Gastroesophageal sphincter (tissue), 4 donors: ENCODE results near the gene KANSL1L. TPM values are rescaled to one million over a fixed set of nuclear protein-coding genes. Genes with fewer than 3 reads are reported as not detected.

Experiments used
- ATAC-seq: fragments of 150-250 bp; one replicate; pipeline ENCODE4 v1.9.1; 2016; ENCODE audit warnings: mild to moderate bottlenecking, moderate library complexity
- H3K27ac ChIP-seq, 4 donors: fragments of 200-600 bp; sonication (generic) in 3 of 4; 1 replicate in 3 of 4; 2 replicates in 1 of 4; pipeline ENCODE4 v1.5.1; 2016 to 2019
- H3K27me3 ChIP-seq: fragments of 200-600 bp; sonication (generic); one replicate; pipeline ENCODE4 v1.5.1; 2019
- H3K36me3 ChIP-seq, 2 donors: fragments of 200-600 bp; sonication (generic); one replicate each; pipeline ENCODE4 v1.5.1; 2019; ENCODE audit warnings: control low read depth in 1 of 2
- H3K4me1 ChIP-seq, 3 donors: fragments of 200-600 bp; sonication (generic); 1 replicate in 2 of 3; 2 replicates in 1 of 3; pipeline ENCODE4 v1.5.1; 2016 to 2019; ENCODE audit warnings: control low read depth in 2 of 3
- H3K4me3 ChIP-seq, 2 donors: fragments of 200-600 bp; sonication (generic); one replicate each; pipeline ENCODE4 v1.5.1; 2019; ENCODE audit warnings: mild to moderate bottlenecking in 1 of 2, moderate library complexity in 1 of 2
- H3K9me3 ChIP-seq, 3 donors: fragments of 200-600 bp; sonication (generic); one replicate each; pipeline ENCODE4 v1.5.1; 2017 to 2019; ENCODE audit warnings: control low read depth in 2 of 3
- EP300 ChIP-seq: sonication (generic); formaldehyde crosslinking; IDR thresholded peaks from one replicate; pipeline ENCODE4 v1.6.1; 2017; ENCODE audit warnings: antibody characterized with exemption, mild to moderate bottlenecking
- POLR2A ChIP-seq, 2 donors: fragments of 450-650 bp; IDR thresholded peaks; one replicate each; pipeline ENCODE4 v1.6.1; 2017; ENCODE audit warnings: antibody characterized with exemption in 2 of 2, mild to moderate bottlenecking in 2 of 2, moderate library complexity in 1 of 2
- POLR2AphosphoS5 ChIP-seq: sonication (generic); formaldehyde crosslinking; IDR thresholded peaks from one replicate; pipeline ENCODE4 v1.6.1; 2017; ENCODE audit warnings: antibody characterized with exemption
- WGBS, 2 donors: methylation state at CpG; one replicate each; pipeline ENCODE4 v1.1.5; 2018; ENCODE audit warnings: low coverage in 1 of 2; 5-methylcytosine and 5-hydroxymethylcytosine counted together
- total RNA-seq, 4 donors: library from RNA; depleted of rRNA; stranded (reverse); fragments of >200 nt; gene quantifications; one replicate each; pipeline ENCODE4 v1.1.0, GENCODE V29; 2016
- TF ChIP-seq, protein P1 (sequence below), 4 experiments: fragments of 200-600 bp in 2 of 4; fragments of 450-650 bp in 2 of 4; sonication (generic) in 1 of 4; IDR thresholded peaks; one replicate each; pipeline ENCODE4 v1.5.1; 2017 to 2019; ENCODE audit warnings: antibody characterized with exemption in 4 of 4, mild to moderate bottlenecking in 2 of 4, moderate library complexity in 2 of 4

The KANSL1L gene, protein sequence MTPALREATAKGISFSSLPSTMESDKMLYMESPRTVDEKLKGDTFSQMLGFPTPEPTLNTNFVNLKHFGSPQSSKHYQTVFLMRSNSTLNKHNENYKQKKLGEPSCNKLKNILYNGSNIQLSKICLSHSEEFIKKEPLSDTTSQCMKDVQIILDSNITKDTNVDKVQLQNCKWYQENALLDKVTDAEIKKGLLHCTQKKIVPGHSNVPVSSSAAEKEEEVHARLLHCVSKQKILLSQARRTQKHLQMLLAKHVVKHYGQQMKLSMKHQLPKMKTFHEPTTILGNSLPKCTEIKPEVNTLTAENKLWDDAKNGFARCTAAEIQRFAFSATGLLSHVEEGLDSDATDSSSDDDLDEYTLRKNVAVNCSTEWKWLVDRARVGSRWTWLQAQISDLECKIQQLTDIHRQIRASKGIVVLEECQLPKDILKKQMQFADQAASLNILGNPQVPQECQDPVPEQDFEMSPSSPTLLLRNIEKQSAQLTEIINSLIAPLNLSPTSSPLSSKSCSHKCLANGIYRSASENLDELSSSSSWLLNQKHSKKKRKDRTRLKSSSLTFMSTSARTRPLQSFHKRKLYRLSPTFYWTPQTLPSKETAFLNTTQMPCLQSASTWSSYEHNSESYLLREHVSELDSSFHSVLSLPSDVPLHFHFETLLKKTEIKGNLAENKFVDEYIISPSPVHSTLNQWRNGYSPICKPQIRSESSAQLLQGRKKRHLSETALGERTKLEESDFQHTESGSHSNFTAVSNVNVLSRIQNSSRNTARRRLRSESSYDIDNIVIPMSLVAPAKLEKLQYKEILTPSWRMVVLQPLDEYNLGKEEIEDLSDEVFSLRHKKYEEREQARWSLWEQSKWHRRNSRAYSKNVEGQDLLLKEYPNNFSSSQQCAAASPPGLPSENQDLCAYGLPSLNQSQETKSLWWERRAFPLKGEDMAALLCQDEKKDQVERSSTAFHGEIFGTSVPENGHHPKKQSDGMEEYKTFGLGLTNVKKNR
- 10 to 100 TPM; 24.2 to 54.6 (median 37.9) TPM for total RNA-seq

DNA sequence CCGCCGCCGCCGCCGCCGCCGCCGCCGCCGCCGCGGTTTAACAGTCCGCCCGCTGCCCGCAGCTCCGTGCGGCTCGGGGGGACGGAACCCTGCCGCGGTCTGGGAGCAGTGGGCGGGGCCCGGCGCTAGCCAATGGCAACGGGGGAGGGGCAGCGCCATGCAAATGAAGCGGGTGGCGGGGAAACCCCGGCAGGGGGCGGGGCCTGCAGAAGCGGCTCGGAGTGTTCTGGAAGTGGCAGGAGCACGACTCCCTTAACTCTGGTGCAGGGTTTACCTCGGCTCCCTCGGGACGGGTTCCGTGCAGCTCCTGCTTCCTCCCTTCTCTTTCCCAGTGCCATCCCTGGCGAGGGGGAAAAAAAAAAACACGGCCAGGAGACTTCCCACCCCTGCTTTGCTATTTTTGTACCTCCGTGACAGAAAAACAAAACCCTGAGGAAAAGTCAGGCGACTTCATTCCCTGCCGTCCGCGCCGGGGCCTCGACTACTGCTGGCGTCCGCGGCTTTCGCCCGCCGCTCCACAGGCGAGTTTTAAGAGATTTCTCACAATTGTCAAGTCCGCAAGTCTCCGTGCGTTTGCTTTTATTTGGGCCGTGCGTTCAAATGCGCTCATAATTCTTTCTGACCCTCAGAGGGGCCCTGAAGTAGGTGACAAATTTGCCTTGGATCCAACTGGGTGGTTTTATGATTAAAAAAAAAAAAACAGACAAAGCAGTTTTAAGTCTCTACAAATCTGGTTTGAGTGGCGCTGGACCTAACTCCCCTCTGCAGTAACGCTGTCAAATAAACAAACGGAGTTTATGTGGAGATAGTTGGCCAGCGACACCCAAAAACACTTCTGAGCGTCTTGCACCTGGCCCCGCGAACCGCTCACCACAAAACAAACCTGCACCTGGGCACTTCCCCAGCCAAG is at the start of gene KANSL1L:
Gene KANSL1L (minus strand): TSS at position 101 of the 910 bp plus-strand sequence. CDS start 16,827 bp downstream, outside the sequence.
- H3K27me3 ChIP-seq = no peaks in the 10 kb centered on the region
- peak within 1 kb of the TSS; percentile 46 to 87 for H3K4me3 ChIP-seq
- peak; percentile 93 for ATAC-seq
- no peak for TF ChIP-seq EP300
- TF ChIP-seq POLR2AphosphoS5 = peak; percentile 97
- TF ChIP-seq, protein P1, sequence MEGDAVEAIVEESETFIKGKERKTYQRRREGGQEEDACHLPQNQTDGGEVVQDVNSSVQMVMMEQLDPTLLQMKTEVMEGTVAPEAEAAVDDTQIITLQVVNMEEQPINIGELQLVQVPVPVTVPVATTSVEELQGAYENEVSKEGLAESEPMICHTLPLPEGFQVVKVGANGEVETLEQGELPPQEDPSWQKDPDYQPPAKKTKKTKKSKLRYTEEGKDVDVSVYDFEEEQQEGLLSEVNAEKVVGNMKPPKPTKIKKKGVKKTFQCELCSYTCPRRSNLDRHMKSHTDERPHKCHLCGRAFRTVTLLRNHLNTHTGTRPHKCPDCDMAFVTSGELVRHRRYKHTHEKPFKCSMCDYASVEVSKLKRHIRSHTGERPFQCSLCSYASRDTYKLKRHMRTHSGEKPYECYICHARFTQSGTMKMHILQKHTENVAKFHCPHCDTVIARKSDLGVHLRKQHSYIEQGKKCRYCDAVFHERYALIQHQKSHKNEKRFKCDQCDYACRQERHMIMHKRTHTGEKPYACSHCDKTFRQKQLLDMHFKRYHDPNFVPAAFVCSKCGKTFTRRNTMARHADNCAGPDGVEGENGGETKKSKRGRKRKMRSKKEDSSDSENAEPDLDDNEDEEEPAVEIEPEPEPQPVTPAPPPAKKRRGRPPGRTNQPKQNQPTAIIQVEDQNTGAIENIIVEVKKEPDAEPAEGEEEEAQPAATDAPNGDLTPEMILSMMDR (IDR thresholded peaks at IDR 0.05) = no peak
- peak; percentile 76 to 87 for TF ChIP-seq POLR2A (IDR thresholded peaks at IDR 0.05)
- WGBS, 2 donors = 2% methylated on average over 7 to 25 of the region's 67 CpGs
- peaks cover 7 to 40% (median 7%) of the 10 kb centered on the region in 3 donors for H3K4me1 ChIP-seq
- no peaks in the 10 kb centered on the region for H3K9me3 ChIP-seq
- H3K27ac ChIP-seq = peak within 1 kb of the TSS; percentile 87 to 100 (median 100)
- no peaks in the 10 kb centered on the region for H3K36me3 ChIP-seq

DNA sequence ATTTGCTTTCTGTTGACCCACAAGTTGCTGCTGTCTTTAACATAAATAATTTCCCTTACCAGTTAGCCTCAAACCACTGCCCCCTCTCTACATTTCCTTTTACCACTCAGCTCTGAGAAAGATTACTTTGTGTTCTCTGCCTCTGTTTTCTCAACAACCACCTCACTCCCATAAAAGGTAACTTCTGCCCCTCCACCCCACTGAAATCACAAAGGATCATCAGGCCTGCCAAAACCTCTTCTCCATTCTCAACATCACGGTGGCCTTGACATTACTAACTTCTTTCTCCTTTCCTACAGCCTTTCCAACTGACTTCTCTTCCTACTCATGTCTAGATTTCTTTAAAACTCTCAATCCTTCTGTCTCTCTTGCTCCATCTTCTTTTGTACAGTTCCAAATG is 43.9 kb upstream of the KANSL1L start:
- no peak for ATAC-seq
- no peaks in the 10 kb centered on the region for H3K4me1 ChIP-seq
- H3K27me3 ChIP-seq = no peaks in the 10 kb centered on the region
- H3K4me3 ChIP-seq = no peak overlapping the region
- 36 to 67% methylated on average over 1 of the region's 1 CpG for WGBS, 2 donors
- H3K27ac ChIP-seq = no peak overlapping the region
- H3K9me3 ChIP-seq = no peaks in the 10 kb centered on the region
- H3K36me3 ChIP-seq = no peaks in the 10 kb centered on the region
- TF ChIP-seq, protein P1 (IDR thresholded peaks at IDR 0.05) = no peak
- TF ChIP-seq POLR2A (IDR thresholded peaks at IDR 0.05) = no peak
- no peak for TF ChIP-seq POLR2AphosphoS5
- no peak for TF ChIP-seq EP300

DNA sequence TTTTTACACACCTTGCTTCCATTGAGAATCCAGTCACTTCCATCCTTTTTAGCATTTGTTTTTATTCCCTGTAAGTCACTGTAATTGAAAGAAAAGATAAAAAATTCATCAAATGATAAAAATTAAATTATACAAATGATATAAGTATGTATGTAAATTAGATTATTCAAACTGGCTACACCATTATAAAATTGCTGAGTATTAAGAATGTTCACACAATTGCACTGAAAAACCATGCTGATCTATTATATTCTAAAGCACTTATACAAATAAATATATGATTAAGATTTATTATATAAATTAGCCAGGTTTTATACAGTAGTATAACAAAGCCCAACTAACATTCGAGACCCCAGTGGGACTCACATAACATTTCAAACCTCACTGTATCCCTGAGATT is 39.0 kb upstream of the KANSL1L start:
- WGBS, 2 donors = 82 to 100% methylated on average over 1 of the region's 1 CpG
- H3K27ac ChIP-seq = no peak overlapping the region
- H3K4me3 ChIP-seq = no peak overlapping the region
- no peak for TF ChIP-seq POLR2A (IDR thresholded peaks at IDR 0.05)
- no peak for TF ChIP-seq EP300
- TF ChIP-seq POLR2AphosphoS5 = no peak
- TF ChIP-seq, protein P1 (IDR thresholded peaks at IDR 0.05) = no peak
- H3K9me3 ChIP-seq = no peaks in the 10 kb centered on the region
- no peaks in the 10 kb centered on the region for H3K27me3 ChIP-seq
- no peaks in the 10 kb centered on the region for H3K4me1 ChIP-seq
- H3K36me3 ChIP-seq = no peaks in the 10 kb centered on the region
- ATAC-seq = no peak

DNA sequence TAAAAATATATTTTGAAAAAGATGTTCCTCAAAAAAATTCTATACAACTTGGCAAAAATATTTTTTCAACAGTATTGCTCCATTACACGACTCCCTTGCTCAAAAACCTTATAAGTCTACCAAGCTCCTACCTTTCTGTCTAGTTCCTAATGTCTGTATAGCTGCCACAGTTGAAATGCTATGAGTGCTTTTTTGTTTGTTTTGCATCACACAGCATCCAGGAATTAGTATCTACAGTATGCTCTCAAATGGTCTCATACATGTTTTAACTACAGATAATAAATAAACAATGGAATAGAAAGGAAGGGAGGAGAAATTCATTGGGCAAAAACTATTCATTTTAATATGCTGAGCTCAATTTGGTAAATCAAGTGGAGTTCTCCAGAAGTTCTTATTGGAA is 36.7 kb upstream of the KANSL1L start:
- H3K27me3 ChIP-seq = no peaks in the 10 kb centered on the region
- H3K27ac ChIP-seq = no peak overlapping the region
- H3K4me1 ChIP-seq = no peaks in the 10 kb centered on the region
- H3K4me3 ChIP-seq = no peak overlapping the region
- no peak for ATAC-seq
- H3K36me3 ChIP-seq = no peaks in the 10 kb centered on the region
- TF ChIP-seq, protein P1 (IDR thresholded peaks at IDR 0.05) = no peak
- TF ChIP-seq POLR2AphosphoS5 (no peak), EP300 (no peak), POLR2A (IDR thresholded peaks at IDR 0.05) (no peak)
- WGBS, 2 donors = 73 to 86% methylated on average over 1 of the region's 1 CpG
- H3K9me3 ChIP-seq = no peaks in the 10 kb centered on the region
